GF-D8 (cell line): ENCODE results near the gene SSRP1.
"Not testable (repeated sequence)": the region's sequence is repeated elsewhere in the genome, so short reads cannot be mapped to it uniquely, and the experiment has no call there.

Experiments
- DNase-seq: peaks from one replicate; lab custom pipeline; 2025; lab: John Stamatoyannopoulos, UW

The SSRP1 gene, protein sequence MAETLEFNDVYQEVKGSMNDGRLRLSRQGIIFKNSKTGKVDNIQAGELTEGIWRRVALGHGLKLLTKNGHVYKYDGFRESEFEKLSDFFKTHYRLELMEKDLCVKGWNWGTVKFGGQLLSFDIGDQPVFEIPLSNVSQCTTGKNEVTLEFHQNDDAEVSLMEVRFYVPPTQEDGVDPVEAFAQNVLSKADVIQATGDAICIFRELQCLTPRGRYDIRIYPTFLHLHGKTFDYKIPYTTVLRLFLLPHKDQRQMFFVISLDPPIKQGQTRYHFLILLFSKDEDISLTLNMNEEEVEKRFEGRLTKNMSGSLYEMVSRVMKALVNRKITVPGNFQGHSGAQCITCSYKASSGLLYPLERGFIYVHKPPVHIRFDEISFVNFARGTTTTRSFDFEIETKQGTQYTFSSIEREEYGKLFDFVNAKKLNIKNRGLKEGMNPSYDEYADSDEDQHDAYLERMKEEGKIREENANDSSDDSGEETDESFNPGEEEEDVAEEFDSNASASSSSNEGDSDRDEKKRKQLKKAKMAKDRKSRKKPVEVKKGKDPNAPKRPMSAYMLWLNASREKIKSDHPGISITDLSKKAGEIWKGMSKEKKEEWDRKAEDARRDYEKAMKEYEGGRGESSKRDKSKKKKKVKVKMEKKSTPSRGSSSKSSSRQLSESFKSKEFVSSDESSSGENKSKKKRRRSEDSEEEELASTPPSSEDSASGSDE

DNA sequence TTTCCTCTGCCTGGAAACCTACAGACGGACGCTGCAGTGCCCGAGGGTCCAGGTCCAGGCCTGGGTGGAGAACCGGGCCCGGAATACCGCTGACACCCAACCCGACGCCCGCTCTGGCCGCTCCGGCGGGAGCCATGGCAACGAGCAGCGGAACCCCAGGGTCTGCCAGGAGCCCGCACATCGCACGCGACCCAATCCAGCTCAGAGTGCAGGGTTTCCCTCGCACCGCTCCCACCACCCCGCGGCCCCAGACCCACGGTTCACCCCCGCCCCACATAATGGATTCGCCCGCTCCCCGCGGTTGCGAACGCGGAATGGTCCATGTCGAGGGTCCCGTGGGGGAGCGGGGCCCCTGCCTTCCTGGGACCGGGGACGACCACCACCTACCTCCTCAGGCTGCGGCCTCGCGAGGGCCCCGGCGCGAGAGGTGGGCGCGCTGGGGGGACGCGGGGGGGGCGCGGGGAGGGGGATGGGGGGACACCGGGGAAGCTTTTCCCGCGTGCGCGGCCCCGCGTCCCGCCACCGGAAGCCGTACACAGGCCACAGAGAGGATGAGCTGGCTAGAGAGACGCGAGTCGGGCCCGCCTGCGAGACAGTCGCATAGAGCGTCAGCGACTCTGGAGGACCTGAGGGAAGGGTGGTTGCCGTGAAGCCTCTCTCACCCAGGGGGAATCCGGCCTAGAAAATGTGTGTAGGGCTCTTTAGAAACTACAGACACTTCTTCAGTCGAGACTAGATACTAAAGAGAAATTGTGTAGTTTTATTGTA is at the start of gene SSRP1:
Gene SSRP1 (minus strand): TSS at position 550 of the 768 bp plus-strand sequence. CDS start 771 bp downstream, outside the sequence.
- peak; percentile 50 for DNase-seq

DNA sequence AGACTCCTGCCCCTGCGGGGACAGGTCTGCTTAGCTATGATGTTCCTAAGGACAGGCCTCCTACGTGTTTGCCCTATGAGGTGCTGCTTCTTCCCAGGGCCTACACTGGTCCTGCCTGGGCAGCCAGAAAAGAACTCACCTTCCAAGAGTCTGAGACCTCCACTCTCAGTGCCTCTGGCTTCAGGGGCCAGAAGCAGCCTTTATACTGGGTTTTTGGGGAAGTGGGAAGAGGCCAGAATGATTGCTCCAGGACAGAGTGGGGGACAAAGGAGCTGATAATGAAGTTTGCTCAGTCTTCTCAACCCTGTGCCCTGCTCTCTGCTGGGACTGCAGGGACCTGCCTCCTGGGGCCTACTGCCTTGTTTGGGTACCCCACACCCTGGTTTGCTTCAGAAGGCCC is 45.3 kb upstream of the SSRP1 start, which contains the start of gene PRG3:
Gene PRG3 (minus strand): TSS at position 176 of the 400 bp plus-strand sequence. CDS start 442 bp downstream, outside the sequence.
- no peak for DNase-seq

DNA sequence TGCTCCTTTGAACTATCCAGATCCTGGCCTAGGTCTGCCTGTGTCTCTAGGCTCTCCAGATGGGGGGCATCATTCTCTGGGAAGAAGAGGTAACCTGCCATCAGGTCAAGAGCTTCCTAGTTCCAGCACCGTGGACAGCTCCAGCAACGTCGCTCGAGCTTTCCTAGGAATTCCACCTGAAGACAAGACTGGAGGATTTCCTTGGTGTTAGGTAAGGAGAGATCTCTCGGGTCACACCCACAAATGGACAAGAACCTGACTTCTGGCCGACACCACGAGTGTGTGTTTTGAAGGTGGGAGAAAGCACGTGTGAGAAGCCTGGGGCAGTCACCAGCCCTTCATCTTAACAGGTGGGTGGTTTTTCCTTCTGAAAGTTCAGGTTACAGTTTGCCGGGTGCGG is 44.0 kb upstream of the SSRP1 start:
- no peak for DNase-seq

DNA sequence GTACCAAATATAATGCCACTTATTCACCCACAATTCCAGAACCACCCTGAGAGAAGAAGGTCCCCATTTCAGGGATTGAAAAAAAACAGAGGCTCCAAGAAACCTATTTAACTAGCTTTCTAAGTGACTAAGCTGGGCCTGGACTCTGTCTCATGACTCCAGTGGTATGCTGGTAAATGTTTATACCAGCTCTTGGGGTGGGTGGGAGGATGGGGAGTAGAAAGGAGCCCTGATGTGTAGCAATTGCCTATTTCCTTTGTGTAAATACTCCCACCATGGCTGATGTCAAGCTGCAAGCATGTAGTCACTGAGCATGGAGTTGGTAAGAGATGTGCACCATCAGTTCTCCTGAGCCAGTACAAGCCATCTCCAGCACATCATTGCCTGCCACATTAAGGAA is 42.5 kb upstream of the SSRP1 start:
- no peak for DNase-seq

DNA sequence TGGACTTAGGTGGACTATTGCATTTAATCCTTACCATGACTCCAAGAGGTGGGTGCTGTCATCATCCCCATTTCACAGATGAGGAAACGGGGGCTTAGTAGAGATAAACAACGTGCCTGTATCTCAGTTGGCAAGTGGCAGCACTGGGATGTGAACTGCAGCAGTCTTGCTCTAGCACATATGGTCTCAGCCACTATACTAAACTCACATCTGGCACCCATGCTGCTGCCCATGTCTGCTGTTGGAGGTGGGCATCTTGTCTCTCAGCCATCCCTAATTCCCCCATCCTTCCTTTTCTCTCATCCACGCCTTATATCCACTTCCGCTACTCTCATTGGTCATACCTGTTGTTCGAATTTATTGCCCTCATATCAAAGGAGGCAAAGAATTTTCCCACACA is 41.4 kb upstream of the SSRP1 start:
- no peak for DNase-seq

DNA sequence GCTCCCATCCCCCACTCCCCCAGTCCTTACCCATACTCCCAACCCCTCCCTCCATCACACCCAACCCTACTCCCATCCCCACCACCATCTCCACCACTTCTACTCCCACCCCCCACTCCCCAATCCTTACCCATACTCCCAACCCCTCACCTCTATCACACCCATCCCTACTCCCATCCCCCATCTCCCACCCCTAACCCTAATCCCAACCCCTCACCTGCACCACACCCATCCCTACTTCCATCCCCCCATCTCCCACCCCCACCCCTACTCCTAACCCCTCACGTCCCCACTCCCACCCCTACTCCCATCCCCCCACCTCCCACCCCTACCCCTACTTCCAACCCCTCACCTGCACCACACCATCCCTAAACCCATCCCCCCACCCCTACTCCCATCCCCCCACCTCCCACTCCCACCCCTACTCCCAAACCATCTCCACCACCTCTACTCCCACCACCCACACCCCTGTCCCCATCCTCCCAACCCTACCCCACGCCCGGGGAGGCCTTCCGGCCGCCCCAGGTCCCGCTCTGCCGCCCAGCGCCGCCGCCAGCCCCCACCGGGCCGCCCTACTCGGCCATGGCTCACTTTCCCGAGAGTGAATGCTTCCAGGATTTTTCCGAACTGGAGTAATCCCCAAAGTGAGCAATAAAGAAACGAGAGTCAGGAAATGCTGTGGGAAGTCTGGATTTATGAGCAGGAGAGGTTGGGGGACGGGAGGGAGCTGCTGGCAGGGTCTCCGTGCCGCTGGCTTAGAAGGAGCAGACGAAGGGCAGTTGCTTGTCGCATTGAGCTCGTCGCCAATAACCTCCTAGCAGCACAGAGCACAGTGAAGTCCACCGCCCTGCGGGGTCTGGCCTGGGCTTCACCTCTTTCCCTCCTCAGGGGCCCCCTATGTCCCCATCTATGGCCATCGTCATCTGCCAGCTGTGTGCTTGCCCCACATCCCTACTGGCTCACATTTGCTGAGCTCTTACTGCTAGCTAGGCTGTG is 40.7 kb upstream of the SSRP1 start:
- no peak for DNase-seq

DNA sequence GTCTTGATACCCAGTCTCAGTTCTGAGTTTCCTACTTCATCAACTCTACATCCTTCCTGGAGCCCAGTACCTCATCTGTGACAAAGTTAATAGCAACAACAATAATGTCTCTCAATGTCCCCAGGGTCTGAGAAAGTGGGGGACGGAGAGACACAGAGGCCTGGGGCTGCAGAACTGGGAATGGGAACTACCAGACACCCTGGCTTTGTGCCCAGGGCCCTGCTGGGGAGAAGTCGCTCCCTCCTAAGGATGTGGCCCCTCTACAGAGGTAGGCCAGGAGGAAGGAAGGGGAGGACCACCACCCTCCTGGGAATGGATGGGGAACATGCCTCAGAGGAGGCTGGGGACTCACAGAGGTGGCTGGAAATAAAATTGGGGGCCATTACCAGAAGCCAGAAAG is 39.8 kb upstream of the SSRP1 start:
- DNase-seq, result no peak

DNA sequence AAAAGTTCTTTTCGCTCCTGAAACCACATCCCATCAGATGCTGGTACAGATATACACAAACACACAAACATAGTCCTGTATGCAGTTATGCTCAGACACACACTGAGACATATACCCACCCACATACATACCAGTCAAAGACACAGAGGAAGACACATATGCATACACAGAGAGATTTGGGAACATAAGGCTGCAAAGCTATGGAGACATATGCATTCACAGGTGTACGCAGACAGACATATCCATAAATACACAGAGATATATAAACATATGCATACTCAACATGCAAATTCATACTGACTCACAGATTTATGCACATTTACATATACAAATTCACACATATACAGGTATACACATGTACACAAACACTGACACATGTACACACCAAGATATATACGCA is 39.3 kb upstream of the SSRP1 start:
- DNase-seq, result no peak

DNA sequence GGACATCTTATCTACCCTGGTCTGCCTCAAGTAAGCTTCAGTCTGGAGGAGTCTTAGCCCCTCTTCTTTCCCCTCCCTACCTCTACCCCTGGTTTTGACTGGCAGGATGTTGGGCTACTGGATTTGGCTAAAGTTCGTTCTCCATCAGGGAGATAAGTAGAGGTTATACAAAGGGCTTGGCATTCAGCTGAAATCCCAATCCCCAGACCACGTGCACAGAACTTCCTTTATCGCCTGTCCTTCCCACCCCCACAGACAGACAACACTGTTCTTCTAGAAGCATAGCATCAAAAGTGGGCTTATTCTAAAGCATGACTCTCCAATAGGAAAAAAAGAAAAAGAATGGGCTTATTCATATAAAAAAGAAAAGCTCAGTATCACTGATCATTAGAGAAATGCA is 37.5 kb upstream of the SSRP1 start:
- no peak for DNase-seq

DNA sequence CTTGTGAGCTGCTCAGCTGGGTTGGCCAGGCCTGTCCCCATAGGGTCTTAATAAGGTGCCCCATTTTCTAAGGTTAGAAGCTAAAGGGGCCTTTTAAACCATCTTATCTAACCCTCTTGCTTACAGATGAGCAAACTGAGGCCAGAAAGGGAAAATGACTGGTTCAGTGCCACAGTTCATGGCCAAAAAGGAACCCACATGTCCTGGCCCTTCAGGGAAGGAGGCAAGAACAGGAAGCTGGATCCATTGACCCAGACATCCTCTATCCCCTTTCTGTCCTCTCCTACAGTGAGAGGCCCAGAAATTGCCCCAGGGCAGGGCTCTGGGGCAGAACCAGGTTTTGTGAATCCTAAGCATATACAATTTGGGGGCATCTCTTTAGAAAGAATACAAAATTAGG is 35.2 kb upstream of the SSRP1 start:
- no peak for DNase-seq

DNA sequence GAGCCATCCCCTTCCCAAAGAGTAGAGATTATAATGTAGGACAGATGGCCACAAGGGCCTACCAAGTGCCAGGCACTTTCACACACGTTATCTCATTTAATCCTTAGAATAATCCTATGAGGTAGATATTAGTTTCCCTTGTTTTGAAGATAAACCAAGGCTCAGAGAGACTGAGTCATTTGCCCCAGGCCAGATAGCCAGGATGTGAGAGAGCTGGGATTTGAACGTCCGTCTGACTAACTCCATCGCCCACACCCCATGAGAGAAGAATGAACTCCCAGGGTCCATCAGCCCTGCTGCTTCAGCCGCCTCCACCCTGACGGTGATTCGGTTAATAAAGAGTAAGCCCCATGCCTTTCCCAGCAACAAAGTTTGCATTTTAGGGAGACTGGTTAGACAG is 34.6 kb upstream of the SSRP1 start:
- DNase-seq, result no peak

DNA sequence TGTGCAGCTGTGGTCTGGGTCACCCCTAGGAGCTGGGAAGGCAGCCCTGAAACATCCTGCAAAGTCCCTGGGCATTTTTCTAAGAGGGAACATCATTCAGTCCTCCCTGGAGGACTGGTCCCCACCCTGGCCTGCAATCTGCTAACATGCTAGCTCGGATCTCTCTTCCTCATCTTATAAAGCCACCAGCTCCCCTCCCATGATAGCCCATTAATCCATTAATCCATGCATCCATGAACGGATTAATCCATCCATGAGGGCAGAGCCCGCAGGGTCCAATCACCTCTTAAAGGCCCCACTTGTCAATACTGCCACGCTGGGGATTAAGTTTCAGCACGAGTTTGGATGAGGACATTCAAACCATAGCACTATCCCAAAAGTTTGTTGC is 33.1 kb upstream of the SSRP1 start:
- DNase-seq, result no peak

DNA sequence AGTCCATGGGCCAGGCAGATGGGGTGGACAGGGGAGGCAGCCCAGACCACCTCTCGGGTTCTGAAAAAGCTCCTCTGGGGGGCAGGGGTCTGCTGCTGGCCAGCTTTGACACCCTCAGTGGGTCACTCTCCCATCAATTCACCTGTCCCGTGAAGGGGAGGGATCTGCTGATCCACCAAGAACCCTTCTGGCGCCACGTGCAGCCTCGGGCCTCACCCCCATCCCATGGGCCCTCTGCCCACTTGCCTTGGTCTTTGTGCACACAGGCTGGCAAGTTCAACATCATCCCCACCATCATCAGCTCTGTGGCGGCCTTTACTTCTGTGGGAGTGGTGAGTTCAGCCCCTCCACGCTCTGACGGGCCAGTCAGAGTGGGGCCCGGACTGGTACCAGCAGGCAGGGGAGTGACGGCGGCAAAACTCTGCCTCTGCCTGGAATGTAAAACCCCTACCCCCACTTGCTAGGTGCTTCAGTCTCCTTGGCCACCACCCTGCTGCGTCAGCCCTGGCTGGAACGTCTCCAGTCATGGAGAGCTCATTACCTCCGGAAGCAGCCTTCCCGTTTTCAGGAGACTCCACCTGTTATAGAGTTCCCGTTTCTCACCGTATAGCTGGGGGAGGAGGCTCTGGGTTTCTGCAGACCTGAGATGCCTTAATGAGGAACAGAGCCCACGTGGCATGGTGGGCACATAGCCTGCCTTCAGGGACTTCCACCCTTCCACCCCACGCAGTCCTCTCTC is 32.6 kb upstream of the SSRP1 start:
- DNase-seq, result peak; percentile 27

DNA sequence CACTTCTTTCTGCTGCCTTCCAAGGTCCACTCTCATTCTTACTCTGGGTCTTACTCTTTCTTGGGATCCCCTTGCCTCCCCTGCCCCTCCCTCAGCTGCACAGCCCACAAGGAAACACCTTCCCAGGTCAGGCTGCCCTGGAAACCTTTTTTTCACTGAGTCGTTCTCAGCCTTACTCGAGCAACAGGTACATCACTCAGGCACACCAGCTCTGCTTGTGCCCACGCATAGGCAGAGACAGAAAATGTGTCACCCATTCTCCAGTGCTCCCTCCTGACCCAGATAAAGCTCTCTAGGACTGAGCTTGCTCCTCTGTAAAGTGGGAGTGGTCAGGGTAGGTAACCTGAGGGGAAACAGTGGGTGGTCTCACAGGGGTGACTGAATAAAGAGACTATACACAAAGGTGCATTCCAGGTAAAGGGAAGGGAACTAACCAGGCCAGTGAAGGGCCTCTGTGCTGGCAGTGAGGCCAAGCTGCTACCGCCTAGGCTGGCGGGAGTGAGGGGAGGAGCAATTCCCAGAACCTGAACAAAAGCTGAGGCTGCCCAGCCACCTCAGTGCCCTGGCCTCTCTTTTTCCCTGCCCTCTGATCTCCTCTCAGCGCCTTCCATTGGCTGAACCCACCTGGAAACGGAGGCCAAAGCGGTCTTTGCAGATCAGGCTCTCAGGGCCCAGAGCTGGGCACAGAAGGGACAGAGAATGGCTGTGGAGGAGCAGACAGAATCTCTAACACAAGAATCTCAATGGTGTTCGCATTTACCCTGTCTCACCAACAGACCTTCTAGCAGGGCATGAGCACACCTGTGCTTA is 29.4 kb upstream of the SSRP1 start:
- no peak for DNase-seq

DNA sequence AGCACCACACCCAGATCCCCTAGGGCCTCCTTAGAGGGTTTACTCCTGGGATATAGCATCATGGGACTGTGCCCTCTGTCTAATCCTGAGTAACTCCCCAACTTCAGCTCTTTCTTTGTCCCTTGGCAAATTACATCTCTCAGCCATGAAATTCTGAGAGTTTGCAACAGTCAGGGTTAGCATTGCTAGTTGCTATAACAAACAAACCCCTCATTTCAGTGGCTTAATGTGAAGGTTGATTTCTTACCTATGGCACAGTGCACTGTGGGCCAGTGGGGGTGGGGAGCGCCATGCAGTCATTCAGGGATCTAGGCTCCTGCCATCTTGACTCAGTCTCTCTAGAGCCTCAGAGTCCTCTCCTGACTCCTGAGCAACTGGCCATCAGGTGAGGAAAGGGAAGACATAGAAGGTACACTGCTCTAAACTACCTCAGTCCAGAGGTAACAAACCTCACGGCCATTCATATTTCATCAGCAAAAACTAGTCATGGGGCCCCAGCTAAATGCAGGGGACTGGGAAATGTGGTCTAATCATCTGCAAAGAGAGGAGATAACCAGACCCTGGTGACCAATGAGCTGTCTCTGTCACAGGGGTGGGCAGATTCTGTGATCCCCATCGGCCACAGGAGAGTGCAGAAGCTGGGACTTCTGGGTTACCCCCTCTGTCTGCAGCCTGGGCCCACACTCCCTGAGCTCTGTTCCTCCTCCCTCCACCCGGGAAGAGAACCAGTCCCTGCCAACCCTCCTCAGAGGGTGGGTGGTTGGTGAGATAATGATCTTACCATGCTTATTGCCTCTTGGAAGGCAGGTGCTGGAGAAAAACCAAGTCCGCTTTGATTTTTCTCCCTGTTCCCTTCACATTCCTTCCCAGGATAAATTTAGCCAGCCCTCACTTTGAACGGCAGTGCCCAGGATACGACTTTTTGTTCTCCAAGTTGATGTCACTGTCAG is 27.7 kb upstream of the SSRP1 start:
- DNase-seq, result no peak

DNA sequence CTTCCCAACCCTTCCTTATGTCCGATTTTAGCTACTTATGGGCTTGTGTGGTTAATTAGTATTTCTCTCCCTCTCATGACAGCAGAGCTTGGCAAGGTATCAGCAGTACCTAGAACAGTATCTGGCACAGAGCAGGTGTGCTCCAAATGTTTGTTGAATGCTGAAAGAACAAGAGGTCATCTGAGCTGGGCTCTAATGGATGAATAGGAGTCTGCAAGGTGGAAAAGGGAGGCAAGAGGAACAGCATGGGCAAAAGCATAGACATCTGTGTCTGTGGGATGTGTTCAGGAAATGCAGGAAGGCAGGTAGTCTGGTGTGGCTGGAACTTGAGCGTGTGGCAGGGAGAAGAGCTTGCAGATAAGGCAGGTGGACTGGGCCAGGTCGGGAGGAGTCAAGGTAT is 26.2 kb upstream of the SSRP1 start:
- no peak for DNase-seq

DNA sequence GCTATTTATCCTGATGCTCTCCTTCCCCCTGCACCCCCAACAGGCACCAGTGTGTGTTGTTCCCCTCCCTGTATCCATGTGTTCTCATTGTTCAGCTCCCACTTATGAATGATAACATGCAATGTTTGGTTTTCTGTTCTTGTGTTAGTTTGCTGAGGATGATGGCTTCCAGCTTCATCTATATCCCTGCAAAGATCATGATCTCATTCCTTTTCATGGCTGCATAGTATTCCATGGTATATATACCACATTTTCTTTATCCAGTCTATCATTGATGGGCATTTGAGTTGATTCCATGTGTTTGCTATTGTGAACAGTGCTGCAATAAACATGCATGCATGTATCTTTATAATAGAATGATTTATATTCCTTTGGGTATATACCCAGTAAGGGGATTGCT is 25.7 kb upstream of the SSRP1 start:
- not testable (repeated sequence) for DNase-seq

DNA sequence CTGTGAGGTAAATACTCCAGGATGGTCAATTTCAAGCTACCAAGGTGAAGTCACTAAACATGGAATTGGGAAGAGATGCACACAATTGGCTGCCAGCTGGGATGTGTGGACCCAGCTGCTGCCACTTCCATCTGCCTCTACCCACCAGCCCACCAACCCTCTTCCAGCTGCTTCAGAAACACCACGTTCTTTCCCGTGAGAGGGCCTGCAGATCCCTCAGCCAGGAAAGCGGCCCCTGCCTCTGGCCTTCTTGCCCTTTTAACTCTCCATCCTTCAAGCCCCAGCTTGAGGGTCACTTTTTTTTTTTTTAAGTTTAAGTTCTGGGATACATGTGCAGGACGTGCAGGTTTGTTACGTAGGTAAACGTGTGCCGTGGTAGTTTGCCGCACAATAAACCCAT is 25.3 kb upstream of the SSRP1 start:
- no peak for DNase-seq
